Activated CD8-positive, alpha-beta memory T cell treated with anti-CD3 and anti-CD28 coated beads, Interleukin-2, amount 10 ng/mL, durations not matched to agents 7 days and 5 days (primary cell): Measurements from ENCODE around the gene CSKMT. TPM values are rescaled to one million over a fixed set of nuclear protein-coding genes. Genes with fewer than 3 reads are reported as not detected.
"Not testable (repeated sequence)": the region's sequence is repeated elsewhere in the genome, so short reads cannot be mapped to it uniquely, and the experiment has no call there.

ENCODE experiments used
- ATAC-seq: fragments of 150-1000 bp; cut with Tn5 transposase; one replicate; pipeline ENCODE4 v1.10.0; 2021; ENCODE audit warnings: moderate library complexity
- CTCF ChIA-PET: fragments of 350-600 bp; sonication (Branson Sonifier 250); formaldehyde crosslinking; loops from one replicate; lab custom pipeline; 2021; ENCODE audit warnings: antibody characterized with exemption; lab: Charles Lee
- DNase-seq: peaks from one replicate; pipeline ENCODE4 v3.0.0-alpha.2; 2020
- H3K27ac Mint-ChIP-seq: one replicate; pipeline ENCODE4 v1.8.0; 2021; ENCODE audit warnings: mild to moderate bottlenecking, mixed read lengths
- H3K27me3 Mint-ChIP-seq: one replicate; pipeline ENCODE4 v1.8.0; 2021; ENCODE audit warnings: mixed read lengths
- H3K36me3 Mint-ChIP-seq: one replicate; pipeline ENCODE4 v1.8.0; 2021; ENCODE audit warnings: mild to moderate bottlenecking, mixed read lengths
- H3K4me1 Mint-ChIP-seq: one replicate; pipeline ENCODE4 v1.8.0; 2021; ENCODE audit warnings: mixed read lengths
- H3K4me3 Mint-ChIP-seq: one replicate; pipeline ENCODE4 v1.8.0; 2021; ENCODE audit warnings: mild to moderate bottlenecking, moderate library complexity, mixed read lengths
- H3K9me3 Mint-ChIP-seq: one replicate; pipeline ENCODE4 v1.8.0; 2022; ENCODE audit warnings: low read depth, mixed read lengths
- total RNA-seq, 2 experiments: library from RNA; stranded (reverse); gene quantifications; one replicate each; pipeline ENCODE4 v1.2.3, GENCODE V29; 2021

Gene CSKMT
- total RNA-seq, 2 experiments from 2014 or later: 23.7 to 31.0 TPM

DNA sequence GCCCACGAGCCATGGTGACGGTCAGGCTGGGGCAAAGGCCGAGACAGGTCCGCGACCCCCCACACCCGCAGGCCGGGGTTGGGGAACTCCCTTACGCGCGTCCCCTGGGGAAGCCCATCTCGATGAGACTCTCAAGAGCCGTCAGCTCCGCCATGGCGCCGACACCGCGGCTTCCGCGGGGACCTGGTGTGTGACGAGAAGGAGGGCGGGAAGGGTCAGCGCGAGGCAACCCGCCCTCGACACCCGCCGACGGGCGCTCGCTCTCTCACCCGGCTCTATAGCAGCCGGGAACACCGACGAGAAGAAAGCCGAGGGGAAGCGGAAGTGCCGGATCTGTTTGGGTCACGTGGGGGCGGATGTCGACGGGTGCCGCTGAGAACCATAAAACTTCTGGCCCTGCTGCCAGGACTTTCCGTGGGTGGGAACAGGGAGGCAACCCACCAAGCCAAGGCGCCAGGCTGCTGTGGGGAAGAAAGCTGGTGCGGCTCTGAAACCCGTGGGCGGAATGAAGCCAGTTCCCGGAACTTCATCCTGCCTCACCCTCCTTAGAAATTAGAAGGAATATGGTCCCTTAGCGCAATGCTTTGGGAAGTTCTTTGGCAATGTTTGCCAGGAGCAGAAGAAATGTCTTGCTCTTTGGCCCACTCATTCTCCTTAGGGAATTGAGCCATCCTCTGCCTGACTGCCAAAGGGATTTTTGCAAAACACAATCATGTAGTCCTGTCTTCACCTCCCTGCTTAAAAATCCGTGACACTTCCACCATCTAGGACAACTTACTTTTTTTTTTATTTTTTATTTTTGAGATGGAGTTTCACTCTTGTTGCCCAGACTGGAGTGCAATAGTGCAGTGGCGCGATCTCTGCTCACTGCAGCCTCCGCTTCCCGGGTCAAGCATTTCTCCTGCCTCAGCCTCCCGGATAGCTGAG, 13.9 kb downstream of the CSKMT start, which contains the start of gene UBXN1:
TSS of gene UBXN1 (minus strand) at position 304 of the 927 bp plus-strand sequence. CDS start at position 154, 150 bp downstream.
- Mint-ChIP-seq H3K27me3 (no peaks in the 10 kb centered on the region), H3K27ac (peak within 1 kb of the TSS; percentile 90), H3K4me1 (peaks cover 34% of the 10 kb centered on the region), H3K4me3 (peak within 1 kb of the TSS; percentile 84), H3K36me3 (peaks cover 20% of the 10 kb centered on the region), H3K9me3 (no peaks in the 10 kb centered on the region)
- CTCF ChIA-PET: interaction anchor here (0.6 to 3.7 kb wide), 11 partner anchors 11 to 254 kb away, joined by 3 to 42 read pairs (median 4); partner anchors contain the start of genes C11orf98, CSKMT, EML3 and INTS5
- ATAC-seq (peak; percentile 90), DNase-seq (peak; percentile 89)

DNA sequence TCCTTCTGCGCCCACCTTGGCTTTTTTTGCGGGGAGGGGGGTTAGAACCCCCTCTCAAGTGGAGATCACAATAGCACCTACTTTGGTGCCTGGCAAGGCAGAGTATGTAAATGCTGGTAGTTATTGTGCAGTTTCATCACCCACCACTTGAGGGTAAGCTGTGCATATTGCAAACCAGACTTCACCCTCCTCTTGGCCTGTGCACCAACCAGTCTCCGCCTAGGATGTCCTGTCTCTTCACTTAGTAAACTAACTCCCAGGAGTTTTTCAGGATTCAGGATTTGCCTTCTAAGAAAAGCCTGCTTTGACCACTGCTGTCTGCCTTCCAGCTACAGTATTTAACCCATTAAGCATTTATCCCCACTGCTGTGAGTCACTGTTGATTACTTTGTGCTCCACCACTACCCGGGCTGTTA, 15.7 kb downstream of the CSKMT start:
- H3K27me3 Mint-ChIP-seq: no peaks in the 10 kb centered on the region
- ATAC-seq (peak; percentile 73), DNase-seq (peak; percentile 62)
- peak overlapping the region; percentile 39 for H3K4me3 Mint-ChIP-seq
- no peaks in the 10 kb centered on the region for H3K9me3 Mint-ChIP-seq
- peak overlapping the region; percentile 73 for H3K27ac Mint-ChIP-seq
- peaks cover 31% of the 10 kb centered on the region for H3K4me1 Mint-ChIP-seq
- peaks cover 14% of the 10 kb centered on the region for H3K36me3 Mint-ChIP-seq
- CTCF ChIA-PET: interaction anchor here (0.6 to 3.7 kb wide), 26 partner anchors 9 to 266 kb away, joined by 3 to 42 read pairs (median 4); partner anchors contain the start of genes C11orf98, CSKMT, GANAB and LBHD1

DNA sequence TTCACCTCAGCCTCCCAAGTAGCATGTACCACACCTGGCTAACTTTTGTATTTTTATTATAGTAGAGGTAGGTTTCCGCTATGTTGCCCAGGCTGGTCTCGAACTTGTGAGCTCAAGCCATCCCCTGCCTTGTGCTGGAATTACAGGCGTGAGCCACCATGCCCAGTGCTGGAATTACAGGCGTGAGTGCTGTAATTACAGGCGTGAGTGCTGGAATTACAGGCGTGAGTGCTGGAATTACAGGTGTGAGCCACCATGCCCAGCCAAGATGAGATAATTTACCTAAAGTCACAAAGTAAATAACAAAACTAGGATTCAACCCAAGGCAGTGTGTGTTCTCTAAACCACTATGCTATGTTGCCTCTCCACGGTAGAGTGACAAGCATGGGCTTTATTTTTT, 17.4 kb downstream of the CSKMT start:
- Mint-ChIP-seq H3K4me3 (no peak overlapping the region), H3K27ac (no peak overlapping the region), H3K36me3 (peaks cover 4% of the 10 kb centered on the region), H3K27me3 (peaks cover 5% of the 10 kb centered on the region), H3K9me3 (no peaks in the 10 kb centered on the region), H3K4me1 (peaks cover 19% of the 10 kb centered on the region)
- no peak for DNase-seq
- CTCF ChIA-PET: interaction anchor here (1.5 to 2.9 kb wide), 3 partner anchors 11 to 258 kb away, joined by 5 to 17 read pairs (median 5); partner anchors contain the start of genes LBHD1 and UQCC3
- no peak for ATAC-seq

DNA sequence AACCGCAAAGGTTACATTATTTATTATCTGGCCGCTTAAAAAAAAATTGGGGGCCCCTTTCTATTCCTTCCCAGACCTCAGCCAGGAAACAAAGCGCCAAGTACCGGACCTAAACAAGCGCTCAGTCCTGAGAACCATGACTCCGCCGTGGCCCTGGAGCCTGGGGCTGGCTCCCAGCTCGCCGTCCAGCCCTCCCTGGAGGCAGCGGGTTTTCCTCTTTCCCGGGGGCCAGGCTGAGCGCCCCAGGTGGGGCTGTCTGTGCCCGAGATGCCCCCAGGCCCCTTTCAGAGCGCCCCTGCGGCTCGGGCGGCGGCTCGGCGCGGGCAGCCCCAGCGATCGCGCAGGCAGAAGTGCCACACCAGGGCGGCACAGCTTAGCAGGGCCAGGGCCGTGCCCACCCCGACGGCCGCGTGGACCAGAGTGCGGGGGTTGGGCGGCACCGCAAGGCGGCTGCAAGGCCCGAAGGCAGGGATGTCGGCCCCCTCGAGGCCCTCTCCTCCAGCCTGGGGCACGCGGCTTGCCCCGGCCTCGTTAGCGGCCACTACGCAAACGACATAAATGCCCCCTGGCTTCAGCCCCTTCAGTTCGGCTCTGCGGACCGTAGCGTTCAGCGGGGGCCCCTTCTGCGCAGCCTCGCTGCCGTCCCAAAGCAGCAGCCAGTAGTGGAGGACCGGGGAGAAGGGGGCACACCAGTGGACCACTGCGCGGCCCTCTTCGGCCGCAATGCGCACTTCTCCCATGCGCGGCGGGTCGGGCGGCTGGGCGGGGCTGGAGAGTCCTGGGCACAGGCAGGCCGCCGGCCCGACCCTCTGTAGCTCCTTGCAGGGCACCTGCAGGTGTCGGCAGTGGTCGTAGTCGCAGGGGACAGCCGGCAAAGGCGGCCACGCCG, 22.6 kb downstream of the CSKMT start:
- no peak overlapping the region for H3K27ac Mint-ChIP-seq
- DNase-seq: no peak
- no peak overlapping the region for H3K4me3 Mint-ChIP-seq
- no peak for ATAC-seq
- peaks cover 5% of the 10 kb centered on the region for H3K36me3 Mint-ChIP-seq
- CTCF ChIA-PET: interaction anchor here (0.6 to 2.5 kb wide), 2 partner anchors 29 to 263 kb away, joined by 3 to 9 read pairs; no protein-coding TSS in a partner anchor
- H3K9me3 Mint-ChIP-seq: no peaks in the 10 kb centered on the region
- H3K4me1 Mint-ChIP-seq: no peaks in the 10 kb centered on the region
- peaks cover 10% of the 10 kb centered on the region for H3K27me3 Mint-ChIP-seq

DNA sequence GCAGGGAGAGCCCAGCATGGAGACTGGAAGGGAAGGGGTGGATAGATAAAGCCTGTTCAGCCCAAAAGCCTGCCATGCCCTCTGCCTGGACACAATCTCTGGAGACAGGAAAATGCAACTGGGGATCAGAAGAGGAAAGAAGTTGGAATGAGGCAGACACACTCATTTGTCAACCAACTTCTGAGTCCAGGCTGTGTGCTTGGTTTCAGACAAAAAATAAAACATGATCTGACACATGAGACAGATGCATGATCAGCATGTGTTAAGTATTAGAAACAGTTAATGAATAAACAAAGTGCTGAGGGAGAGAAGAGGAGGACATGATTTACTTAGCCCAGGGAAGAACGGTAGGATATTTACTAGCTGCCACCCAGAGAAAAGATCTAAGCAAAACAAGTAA, 23.4 kb downstream of the CSKMT start:
- CTCF ChIA-PET: interaction anchor here (0.6 to 2.5 kb wide), 3 partner anchors 29 to 264 kb away, joined by 3 to 9 read pairs (median 3); no protein-coding TSS in a partner anchor
- H3K4me1 Mint-ChIP-seq: no peaks in the 10 kb centered on the region
- no peaks in the 10 kb centered on the region for H3K9me3 Mint-ChIP-seq

DNA sequence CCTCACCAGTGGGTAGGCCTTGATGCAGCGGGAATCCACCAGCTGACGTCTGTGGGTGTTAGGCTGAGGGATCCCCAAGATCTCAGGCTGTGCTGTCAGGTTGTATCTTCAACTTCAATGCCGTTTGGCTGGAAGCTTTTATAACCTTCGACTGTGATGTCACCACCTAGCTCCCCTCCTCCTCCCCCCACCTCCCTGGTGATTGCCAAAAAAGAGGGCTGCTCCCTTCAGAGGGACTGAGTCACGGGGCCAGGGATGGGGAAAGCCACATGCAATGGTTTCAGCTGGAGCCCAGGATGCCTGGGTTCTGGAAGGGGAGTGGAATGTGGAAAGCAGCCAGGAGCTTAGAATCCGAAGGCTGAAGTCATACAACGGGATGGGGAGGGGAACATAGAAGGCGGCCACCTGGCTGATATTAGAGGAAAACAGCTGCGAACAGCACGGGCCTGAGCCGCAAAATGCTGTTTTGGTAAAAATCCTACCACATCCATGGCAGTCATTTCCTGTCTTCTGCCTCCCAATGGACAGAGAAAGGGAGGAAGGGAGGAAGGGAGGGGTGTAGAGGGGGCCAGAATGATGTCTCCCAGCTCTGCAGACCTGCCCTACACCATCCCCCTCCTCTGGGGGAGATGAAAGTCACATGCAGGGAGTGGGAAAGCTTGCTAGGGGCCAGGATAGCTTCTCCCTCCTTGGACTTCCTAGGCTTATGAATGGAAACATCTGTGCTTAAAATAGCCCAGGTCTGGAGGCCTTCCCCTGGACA, 24.5 kb downstream of the CSKMT start, which contains the start of gene LRRN4CL:
TSS of gene LRRN4CL (minus strand) at position 110 of the 763 bp plus-strand sequence. CDS start 1,022 bp downstream, outside the sequence.
- H3K27me3 Mint-ChIP-seq: peaks cover 10% of the 10 kb centered on the region
- peaks cover 8% of the 10 kb centered on the region for H3K36me3 Mint-ChIP-seq
- no peaks in the 10 kb centered on the region for H3K9me3 Mint-ChIP-seq
- H3K27ac Mint-ChIP-seq: no peak within 1 kb of the TSS
- CTCF ChIA-PET: interaction anchor here (1.2 to 5.5 kb wide), 6 partner anchors 9 to 265 kb away, joined by 3 to 44 read pairs (median 4); partner anchors contain the start of genes TUT1 and UQCC3
- no peak for DNase-seq
- H3K4me1 Mint-ChIP-seq: peaks cover under 1% of the 10 kb centered on the region
- no peak within 1 kb of the TSS for H3K4me3 Mint-ChIP-seq
- no peak for ATAC-seq

More for the DNA sequence above, 23.4 kb downstream of the CSKMT start:
- ATAC-seq: no peak
- Mint-ChIP-seq H3K36me3 (peaks cover 8% of the 10 kb centered on the region), H3K4me3 (no peak overlapping the region), H3K27ac (no peak overlapping the region), H3K27me3 (peaks cover 10% of the 10 kb centered on the region)
- DNase-seq: no peak

DNA sequence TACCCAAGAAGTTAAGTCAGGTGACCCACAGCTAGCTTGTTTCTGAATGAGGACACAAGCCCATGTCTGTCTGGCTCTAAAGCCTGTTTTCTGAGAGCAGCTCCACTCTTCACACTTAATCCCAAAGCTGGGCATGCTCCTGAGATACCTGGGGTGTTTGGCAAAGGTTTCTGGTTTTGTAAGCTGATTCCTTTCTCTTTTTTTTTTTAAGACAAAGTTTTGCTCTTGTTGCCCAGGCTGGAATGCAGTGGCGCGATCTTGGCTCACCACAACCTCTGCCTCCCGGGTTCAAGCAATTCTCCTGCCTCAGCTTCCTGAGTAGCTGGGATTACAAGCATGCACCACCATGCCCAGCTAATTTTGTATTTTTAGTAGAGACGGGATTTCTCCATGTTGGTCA, 28.5 kb downstream of the CSKMT start:
- H3K36me3 Mint-ChIP-seq, H3K4me1 Mint-ChIP-seq, ATAC-seq, H3K27me3 Mint-ChIP-seq, H3K9me3 Mint-ChIP-seq, H3K4me3 Mint-ChIP-seq, DNase-seq, H3K27ac Mint-ChIP-seq: not testable (repeated sequence)
- CTCF ChIA-PET: interaction anchor here (0.6 to 5.5 kb wide), 27 partner anchors 10 to 312 kb away, joined by 3 to 44 read pairs (median 5); partner anchors contain the start of genes C11orf98, CSKMT, EML3 and HNRNPUL2

DNA sequence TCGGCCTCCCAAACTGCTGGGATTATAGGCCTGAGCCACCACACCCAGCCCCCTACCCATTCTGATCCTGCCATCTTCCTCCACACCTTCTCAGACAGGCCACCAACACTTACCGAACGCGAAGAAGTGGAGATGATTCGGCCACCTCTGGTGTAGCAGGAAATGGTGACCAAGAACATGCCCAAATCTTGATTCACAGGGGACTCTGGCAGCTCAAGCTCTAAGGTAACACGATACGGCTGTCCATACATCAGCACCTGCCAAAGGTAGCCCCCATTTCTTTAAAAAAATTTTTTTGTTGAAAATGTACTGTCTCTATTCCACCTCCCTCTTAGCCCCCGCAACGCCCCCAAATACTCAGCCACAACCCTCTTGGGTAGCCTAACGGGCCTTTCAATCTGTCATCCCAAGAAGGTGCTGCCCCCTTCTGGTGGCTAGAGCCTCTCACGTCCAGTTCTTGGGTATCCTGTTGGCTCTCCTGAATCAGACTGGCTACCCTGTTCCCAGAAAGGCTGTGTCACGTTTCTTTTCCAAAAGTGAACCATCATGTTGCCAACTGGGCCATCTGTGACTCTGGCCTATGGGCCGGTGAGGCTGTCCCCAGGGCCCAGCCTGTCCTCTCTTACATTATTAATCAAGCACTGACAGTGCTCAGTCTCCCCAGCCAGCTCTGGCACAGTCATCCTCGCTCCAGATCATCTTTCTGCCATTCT, 29.5 kb downstream of the CSKMT start:
- H3K9me3 Mint-ChIP-seq: no peaks in the 10 kb centered on the region
- CTCF ChIA-PET: interaction anchor here (0.6 to 5.5 kb wide), 46 partner anchors 9 to 313 kb away, joined by 3 to 44 read pairs (median 4); partner anchors contain the start of genes BSCL2, C11orf98, CSKMT and EEF1G
- peaks cover 6% of the 10 kb centered on the region for H3K36me3 Mint-ChIP-seq
- peak; percentile 85 for DNase-seq
- ATAC-seq: peak; percentile 88
- peaks cover 5% of the 10 kb centered on the region for H3K4me1 Mint-ChIP-seq
- H3K4me3 Mint-ChIP-seq: no peak overlapping the region
- H3K27me3 Mint-ChIP-seq: no peaks in the 10 kb centered on the region
- no peak overlapping the region for H3K27ac Mint-ChIP-seq

DNA sequence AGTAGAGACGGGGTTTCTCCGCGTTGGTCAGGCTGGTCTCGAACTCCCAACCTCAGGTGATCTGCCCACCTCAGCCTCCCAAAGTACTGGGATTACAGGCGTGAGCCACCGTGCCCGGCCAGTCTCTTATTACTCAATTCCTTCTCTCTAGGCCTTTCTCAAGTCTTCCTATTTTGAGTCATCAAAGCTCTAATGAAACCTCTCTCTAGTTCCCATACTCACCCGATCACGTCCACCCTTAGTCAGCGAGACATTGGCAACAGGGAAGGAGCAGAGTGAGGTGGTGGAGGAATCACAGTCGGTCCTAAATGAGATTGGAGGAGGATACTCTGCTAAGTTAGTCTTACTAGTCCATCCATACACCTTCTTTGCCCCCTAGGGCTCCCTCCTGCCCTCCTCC, 37.1 kb downstream of the CSKMT start:
- CTCF ChIA-PET: interaction anchor here (0.7 to 6.2 kb wide), 4 partner anchors 10 to 1163 kb away, joined by 3 to 44 read pairs (median 8); partner anchors contain the start of gene LRRN4CL
- peak overlapping the region; percentile 16 for H3K27ac Mint-ChIP-seq
- ATAC-seq (no peak), DNase-seq (no peak)
- H3K9me3 Mint-ChIP-seq: no peaks in the 10 kb centered on the region
- no peaks in the 10 kb centered on the region for H3K27me3 Mint-ChIP-seq
- H3K36me3 Mint-ChIP-seq: peaks cover 15% of the 10 kb centered on the region
- peaks cover 25% of the 10 kb centered on the region for H3K4me1 Mint-ChIP-seq
- no peak overlapping the region for H3K4me3 Mint-ChIP-seq

DNA sequence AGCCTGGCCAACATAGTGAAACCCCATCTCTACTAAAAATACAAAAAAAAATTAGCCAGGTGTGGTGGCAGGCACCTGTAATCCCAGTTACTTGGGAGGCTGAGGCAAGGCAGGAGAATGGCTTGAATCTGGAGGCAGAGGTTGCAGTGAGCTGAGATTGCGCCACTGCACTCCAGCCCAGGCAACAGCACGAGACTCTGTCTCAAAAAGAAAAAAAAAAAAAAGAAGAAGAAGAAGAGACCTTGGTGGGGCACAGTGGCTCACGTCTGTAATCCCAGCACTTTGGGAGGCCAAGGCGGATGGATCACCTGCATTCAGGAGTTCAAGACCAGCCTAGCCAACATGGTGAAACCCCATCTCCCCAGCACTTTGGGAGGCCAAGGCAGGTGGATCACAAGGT, 38.8 kb downstream of the CSKMT start:
- H3K4me1 Mint-ChIP-seq: peaks cover 40% of the 10 kb centered on the region
- H3K4me3 Mint-ChIP-seq, H3K27ac Mint-ChIP-seq, H3K27me3 Mint-ChIP-seq, H3K9me3 Mint-ChIP-seq, DNase-seq, ATAC-seq: not testable (repeated sequence)
- CTCF ChIA-PET: interaction anchor here (1.1 to 6.2 kb wide), 3 partner anchors 12 to 279 kb away, joined by 3 to 44 read pairs (median 14); partner anchors contain the start of gene LRRN4CL
- H3K36me3 Mint-ChIP-seq: peaks cover 15% of the 10 kb centered on the region

DNA sequence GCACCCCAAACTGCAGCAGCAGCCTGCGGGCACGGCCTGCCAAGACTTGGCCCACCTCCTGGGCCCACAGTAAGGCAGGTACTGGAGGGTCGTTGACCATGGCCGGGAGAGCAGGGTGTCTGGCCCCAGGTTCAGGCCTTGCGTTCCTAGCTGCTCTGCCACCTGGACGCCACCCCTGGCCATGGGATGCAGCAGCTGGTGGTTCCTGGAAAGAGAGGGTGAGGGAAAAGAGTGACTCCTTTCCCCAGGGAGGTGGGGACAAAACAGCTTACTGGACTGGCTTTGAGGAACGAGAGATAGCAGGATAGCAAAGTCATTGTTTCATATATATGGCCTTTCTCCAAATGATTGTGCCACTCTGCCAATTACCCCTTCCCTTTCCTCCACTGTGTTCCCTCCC, 40.3 kb downstream of the CSKMT start:
- peaks cover 19% of the 10 kb centered on the region for H3K36me3 Mint-ChIP-seq
- DNase-seq (no peak), ATAC-seq (no peak)
- peaks cover 47% of the 10 kb centered on the region for H3K4me1 Mint-ChIP-seq
- CTCF ChIA-PET: interaction anchor here (0.8 to 6.2 kb wide), 10 partner anchors 10 to 312 kb away, joined by 3 to 44 read pairs (median 5); partner anchors contain the start of genes C11orf98, CSKMT, LRRN4CL and TMEM179B
- H3K27ac Mint-ChIP-seq: peak overlapping the region; percentile 74
- H3K4me3 Mint-ChIP-seq: peak overlapping the region; percentile 88
- no peaks in the 10 kb centered on the region for H3K9me3 Mint-ChIP-seq
- no peaks in the 10 kb centered on the region for H3K27me3 Mint-ChIP-seq
